GM12865 (cell line): ENCODE measurements around the gene SUPT20H.

Source experiments
- DNase-seq: peaks from one replicate; pipeline ENCODE4 v3.0.0; 2010; ENCODE audit warnings: low read depth
- H3K4me3 ChIP-seq: 2 replicates; pipeline ENCODE4 v1.5.1; 2011; ENCODE audit warnings: mild to moderate bottlenecking, low read depth, low read length, control low read depth
- CTCF ChIP-seq: IDR thresholded peaks from 2 replicates; pipeline ENCODE4 v1.5.1; 2011; ENCODE audit warnings: low read length, control low read depth, low read depth, inconsistent platforms; ENCODE audit not compliant: insufficient read depth; ENCODE audit errors: missing control alignments

The SUPT20H gene

DNA sequence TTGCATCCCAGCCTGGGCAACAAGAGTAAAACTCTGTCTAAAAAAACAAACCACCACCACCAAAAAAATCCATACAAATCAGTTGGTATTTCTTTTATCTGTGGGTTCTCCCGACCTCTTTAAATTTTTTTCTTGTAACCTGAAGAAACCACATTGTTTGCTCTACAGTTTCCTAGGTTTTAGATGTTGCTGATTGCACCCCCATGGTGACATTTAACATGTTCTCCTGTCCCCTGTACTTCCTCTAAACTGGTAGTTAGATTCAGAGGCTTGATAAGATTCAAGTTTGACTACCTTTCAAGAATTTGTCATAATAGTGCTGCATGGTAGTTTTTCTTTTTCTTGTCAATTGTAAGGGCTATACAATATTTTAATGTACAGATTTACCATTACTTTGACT, 84.3 kb downstream of the SUPT20H start:
- TF ChIP-seq CTCF: no peak
- DNase-seq: no peak
- no peak overlapping the region for H3K4me3 ChIP-seq

DNA sequence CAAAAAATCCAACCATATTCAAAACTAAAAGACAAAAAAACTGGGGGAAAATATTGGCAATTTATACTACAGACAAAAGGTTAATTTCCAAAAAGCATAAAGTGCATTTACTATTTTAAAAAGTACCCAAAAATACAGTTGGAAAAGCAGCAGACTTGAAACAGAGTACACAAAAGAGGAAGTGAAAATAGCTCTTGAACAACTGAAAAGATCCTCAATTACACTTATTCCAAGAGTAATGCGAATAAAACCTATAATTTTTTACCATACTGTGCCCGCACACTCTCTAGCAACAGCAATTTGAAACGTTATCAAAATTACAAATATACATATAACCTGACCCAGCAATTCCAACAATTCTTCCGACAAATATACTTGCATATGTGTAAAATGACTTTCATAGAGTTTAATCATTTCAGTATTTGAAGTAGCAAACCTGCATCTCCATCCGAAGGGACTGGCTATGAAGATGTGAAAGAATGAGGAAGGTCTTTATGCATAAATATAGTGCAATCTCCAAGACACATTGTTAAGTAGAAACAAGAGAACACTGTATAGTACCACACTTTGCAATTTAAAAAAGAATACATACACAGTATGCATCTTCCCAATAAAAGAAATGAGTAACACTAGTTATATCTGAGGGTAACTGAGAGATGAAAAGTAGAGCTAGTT, 85.7 kb downstream of the SUPT20H start:
- DNase-seq: peak; percentile 8
- no peak for TF ChIP-seq CTCF
- H3K4me3 ChIP-seq: no peak overlapping the region

GRCh38 chr13:36973009-36973408, 86.5 kb downstream of the SUPT20H start:
- H3K4me3 ChIP-seq: no peak overlapping the region
- no peak for TF ChIP-seq CTCF
- no peak for DNase-seq

- TF ChIP-seq CTCF: no peak
- no peak for DNase-seq
- H3K4me3 ChIP-seq: no peak overlapping the region
These were observed 93.1 kb downstream of the SUPT20H start for GRCh38 chr13:36966404-36966803.

DNA sequence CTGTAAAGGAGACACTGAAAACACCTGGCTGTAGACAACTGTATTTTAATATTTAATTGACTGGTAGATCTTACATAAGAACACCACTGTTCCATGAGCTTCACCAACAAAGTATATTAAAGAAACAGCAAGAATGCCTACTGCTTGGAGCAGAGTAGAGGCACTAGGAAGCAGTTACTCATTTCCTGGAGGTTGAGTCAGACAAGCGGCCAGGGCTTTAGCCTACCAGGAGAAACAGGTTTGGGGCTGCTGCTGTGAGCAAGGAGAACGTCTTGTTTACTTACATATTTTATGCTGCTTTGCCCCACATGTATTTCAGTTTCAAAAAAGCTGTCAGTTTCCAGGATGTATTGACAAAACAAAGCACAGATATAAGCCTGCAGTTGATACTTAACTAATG, 93.7 kb downstream of the SUPT20H start:
- no peak for DNase-seq

GRCh38 chr13:36959456-36960116, 99.9 kb downstream of the SUPT20H start:
- H3K4me3 ChIP-seq: no peak overlapping the region
- no peak for TF ChIP-seq CTCF
- DNase-seq: no peak

More for the DNA sequence above, 93.7 kb downstream of the SUPT20H start:
- no peak overlapping the region for H3K4me3 ChIP-seq
- no peak for TF ChIP-seq CTCF
